Measurements from ENCODE around the gene DYNLL1. TPM values are rescaled to one million over a fixed set of nuclear protein-coding genes. Genes with fewer than 3 reads are reported as not detected.
"Not testable (repeated sequence)": the region's sequence is repeated elsewhere in the genome, so short reads cannot be mapped to it uniquely, and the experiment has no call there.

Gene DYNLL1
- total and polyA plus RNA-seq, 5 experiments from 2014 or later, result 57.0 to 192 (median 156) TPM

DNA sequence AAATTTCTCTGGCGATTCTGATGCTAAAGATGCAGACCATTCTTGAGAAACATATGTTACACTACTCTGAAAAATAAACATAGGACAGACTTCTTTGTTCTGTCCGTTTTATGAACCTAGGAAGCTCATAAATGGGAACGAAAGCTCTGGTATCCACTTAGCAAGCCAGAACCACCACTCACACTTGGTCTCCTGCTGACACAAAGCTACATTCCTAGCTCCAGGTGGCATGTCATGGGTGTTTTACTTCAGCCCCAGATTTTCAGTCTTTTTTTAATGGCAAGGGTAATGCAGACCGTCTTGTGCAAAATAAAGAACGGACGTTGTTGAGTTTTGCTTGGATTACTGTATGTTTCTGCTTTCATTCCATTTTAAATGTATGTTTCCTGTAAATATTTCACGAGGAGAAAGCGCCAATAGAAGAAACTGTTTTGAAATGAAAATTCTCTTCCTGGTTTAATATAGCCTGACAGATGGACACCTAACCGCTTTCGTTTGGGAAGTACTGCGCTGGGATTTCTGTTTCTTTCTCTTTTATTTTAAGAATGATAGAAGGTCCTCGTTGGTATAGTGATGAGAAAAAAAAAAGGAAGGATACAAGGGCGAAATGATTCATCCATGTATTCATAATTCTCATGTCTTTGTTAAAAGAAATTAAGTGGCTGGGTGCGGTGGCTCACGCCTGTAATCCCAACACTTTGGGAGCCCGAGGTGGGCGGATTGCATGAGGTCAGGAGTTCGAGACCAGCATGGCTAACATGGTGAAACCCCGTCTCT lies 33.9 kb downstream of the DYNLL1 start:
- Mint-ChIP-seq H3K36me3 (peaks cover 0 to 4% (median 0%) of the 10 kb centered on the region in 3 donors), H3K4me3 (peak overlapping the region; percentile 97 to 100 (median 100)), H3K27me3 (no peaks in the 10 kb centered on the region), H3K4me1 (peaks cover 12 to 31% (median 21%) of the 10 kb centered on the region in 4 donors), H3K27ac (peak overlapping the region; percentile 98 to 100 (median 99)), H3K9me3 (no peaks in the 10 kb centered on the region)
- POLR2A ChIA-PET, result interaction anchor here (0.7 to 1.5 kb wide), 6 partner anchors 9 to 563 kb away, joined by 3 to 6 read pairs (median 6); partner anchors contain the start of genes POP5, RNU4-1, SIRT4 and SRSF9
- no peak for ATAC-seq
- DNase-seq, result no peak

DNA sequence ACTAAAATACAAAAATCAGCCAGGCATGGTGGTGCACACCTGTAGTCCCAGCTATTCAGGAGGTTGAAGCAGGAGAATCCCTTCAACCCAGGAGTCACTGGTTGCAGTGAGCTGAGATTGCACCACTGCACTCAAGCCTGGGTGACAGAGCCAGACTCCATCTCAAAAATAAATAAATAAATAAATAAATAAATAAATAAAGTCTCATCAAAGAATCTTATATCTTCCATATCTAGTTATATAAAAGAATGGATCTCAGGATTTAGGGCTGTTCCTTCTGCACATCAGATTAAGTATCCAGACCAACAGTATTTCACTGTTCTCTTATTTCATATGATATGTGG lies 34.5 kb downstream of the DYNLL1 start:
- not testable (repeated sequence) for H3K27me3 Mint-ChIP-seq, ATAC-seq, H3K36me3 Mint-ChIP-seq, DNase-seq, H3K9me3 Mint-ChIP-seq
- Mint-ChIP-seq H3K4me1 (peaks cover 12 to 35% (median 22%) of the 10 kb centered on the region in 4 donors), H3K27ac (peak overlapping the region in 7 of 10 donors; percentile 36 to 99 (median 99)), H3K4me3 (peak overlapping the region; percentile 9 to 100 (median 100))
- POLR2A ChIA-PET, result interaction anchor here (0.6 kb wide), 1 partner anchor 322 kb away, joined by 4 read pairs; no protein-coding TSS in a partner anchor

DNA sequence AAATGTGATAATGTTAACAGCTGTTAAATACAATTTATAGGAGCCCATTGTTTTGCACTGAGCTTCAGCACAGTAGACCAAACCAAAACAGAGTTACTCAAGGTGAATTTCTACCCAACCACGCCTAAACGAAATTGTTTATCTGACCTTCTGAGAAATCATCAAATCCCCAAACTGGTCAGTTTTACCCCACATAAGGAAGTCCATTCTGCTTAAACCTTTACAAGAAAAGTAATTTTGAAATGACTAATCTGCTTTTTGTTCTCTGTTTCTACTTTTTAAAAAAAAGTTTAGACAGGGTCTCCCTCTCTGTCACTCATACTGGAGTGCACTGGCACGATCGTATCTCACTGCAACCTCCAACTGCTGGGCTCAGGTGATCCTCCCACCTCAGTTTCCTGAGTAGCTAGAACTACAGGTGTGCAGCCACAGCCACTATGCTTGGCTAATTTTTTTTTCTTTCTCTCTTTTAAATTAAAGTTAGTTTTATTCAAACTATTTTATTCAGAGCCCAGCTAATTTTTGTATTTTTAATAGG lies 36.9 kb downstream of the DYNLL1 start:
- no peaks in the 10 kb centered on the region for H3K27me3 Mint-ChIP-seq
- peak overlapping the region in 2 of 10 donors; percentile 13 to 66 for H3K27ac Mint-ChIP-seq
- DNase-seq (no peak), ATAC-seq (no peak)
- no peak overlapping the region for H3K4me3 Mint-ChIP-seq
- peaks cover 15 to 51% (median 41%) of the 10 kb centered on the region in 4 donors for H3K4me1 Mint-ChIP-seq
- H3K9me3 Mint-ChIP-seq, result no peaks in the 10 kb centered on the region
- POLR2A ChIA-PET, result interaction anchor here (1.0 to 1.4 kb wide), 2 partner anchors 37 to 240 kb away, joined by 3 to 5 read pairs; partner anchors contain the start of genes DYNLL1 and RNU4-1
- peaks cover 0 to 3% (median 0%) of the 10 kb centered on the region in 3 donors for H3K36me3 Mint-ChIP-seq

DNA sequence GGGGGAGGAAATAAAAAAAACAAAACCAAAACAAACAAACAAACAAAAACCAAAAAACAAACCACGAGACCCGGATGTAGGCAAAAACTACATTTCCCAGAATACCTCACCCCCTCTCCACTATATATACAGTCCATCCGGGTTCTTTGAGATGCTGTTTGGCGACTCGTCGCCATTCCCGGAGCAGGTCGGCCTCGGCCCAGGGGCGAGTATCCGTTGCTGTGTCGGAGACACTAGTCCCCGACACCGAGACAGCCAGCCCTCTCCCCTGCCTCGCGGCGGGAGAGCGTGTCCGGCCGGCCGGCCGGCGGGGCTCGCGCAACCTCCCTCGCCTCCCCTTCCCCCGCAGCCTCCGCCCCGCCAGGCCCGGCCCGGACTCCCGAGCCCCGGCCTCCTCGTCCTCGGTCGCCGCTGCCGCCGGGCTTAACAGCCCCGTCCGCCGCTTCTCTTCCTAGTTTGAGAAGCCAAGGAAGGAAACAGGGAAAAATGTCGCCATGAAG lies 38.3 kb downstream of the DYNLL1 start, which contains the start of gene RNF10:
RNF10 (plus strand) TSS at position 154 of the 500 bp plus-strand sequence. CDS start 456 bp downstream, outside the sequence.
- ATAC-seq, result peak; percentile 72 to 76
- peak; percentile 55 to 91 (median 75) for DNase-seq
- Mint-ChIP-seq H3K9me3 (no peaks in the 10 kb centered on the region), H3K36me3 (peaks cover 0 to 11% (median 0%) of the 10 kb centered on the region in 3 donors), H3K4me3 (peak within 1 kb of the TSS; percentile 91 to 97 (median 94)), H3K27ac (peak within 1 kb of the TSS; percentile 90 to 97 (median 95)), H3K4me1 (peaks cover 24 to 59% (median 48%) of the 10 kb centered on the region in 4 donors), H3K27me3 (no peaks in the 10 kb centered on the region)
- POLR2A ChIA-PET, result interaction anchor here (0.8 to 2.0 kb wide), 10 partner anchors 9 to 333 kb away, joined by 3 to 6 read pairs (median 4); partner anchors contain the start of genes COX6A1, DYNLL1, RNU4-1 and RPLP0

DNA sequence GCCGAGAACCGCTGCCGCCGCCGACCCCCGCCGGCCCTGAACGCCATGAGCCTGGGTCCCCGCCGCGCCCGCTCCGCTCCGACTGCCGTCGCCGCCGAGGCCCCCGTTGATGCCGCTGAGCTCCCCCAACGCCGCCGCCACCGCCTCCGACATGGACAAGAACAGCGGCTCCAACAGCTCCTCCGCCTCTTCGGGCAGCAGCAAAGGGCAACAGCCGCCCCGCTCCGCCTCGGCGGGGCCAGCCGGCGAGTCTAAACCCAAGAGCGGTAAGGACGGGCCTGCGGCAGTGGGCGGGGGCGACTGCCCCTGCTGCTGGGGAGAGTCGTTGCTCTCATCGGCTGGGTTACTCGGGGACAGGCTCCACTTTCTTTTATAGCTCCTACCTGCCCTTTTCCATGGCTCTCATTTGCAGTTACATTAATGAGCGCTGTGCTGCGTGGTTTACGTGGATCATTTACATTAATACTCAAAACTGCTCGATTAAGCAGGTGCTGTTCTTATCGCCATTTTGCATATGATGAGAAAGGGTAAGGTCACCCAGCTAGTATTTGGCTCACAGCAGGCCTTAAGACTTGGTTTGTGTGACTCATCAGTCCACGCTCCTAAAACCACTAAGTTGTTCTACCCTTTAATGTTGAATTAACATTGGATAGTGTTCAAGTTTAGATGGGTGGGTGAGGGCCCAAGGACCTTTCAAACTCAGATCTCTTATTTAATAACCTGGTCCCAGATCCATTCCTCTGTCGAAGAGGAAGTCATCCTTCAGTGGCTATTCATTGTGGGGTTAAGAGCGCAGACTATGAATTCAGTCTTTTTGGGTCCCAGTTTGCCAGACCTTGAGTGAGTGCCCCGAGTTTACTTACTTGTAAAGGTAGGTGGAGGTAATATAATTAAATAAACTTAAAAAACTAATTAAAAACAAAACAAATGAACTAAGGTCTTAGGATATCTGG lies 39.1 kb downstream of the DYNLL1 start:
- peaks cover 0 to 17% (median 0%) of the 10 kb centered on the region in 3 donors for H3K36me3 Mint-ChIP-seq
- DNase-seq (peak in 7 of 10 donors; percentile 24 to 74 (median 41)), ATAC-seq (peak; percentile 62)
- peak overlapping the region; percentile 91 to 97 (median 94) for H3K4me3 Mint-ChIP-seq
- H3K27me3 Mint-ChIP-seq, result no peaks in the 10 kb centered on the region
- POLR2A ChIA-PET, result interaction anchor here (0.8 to 2.0 kb wide), 11 partner anchors 9 to 242 kb away, joined by 3 to 6 read pairs (median 4); partner anchors contain the start of genes COX6A1, DYNLL1, POP5 and RNU4-1
- peaks cover 23 to 58% (median 47%) of the 10 kb centered on the region in 4 donors for H3K4me1 Mint-ChIP-seq
- H3K27ac Mint-ChIP-seq, result peak overlapping the region; percentile 90 to 97 (median 95)
- no peaks in the 10 kb centered on the region for H3K9me3 Mint-ChIP-seq

DNA sequence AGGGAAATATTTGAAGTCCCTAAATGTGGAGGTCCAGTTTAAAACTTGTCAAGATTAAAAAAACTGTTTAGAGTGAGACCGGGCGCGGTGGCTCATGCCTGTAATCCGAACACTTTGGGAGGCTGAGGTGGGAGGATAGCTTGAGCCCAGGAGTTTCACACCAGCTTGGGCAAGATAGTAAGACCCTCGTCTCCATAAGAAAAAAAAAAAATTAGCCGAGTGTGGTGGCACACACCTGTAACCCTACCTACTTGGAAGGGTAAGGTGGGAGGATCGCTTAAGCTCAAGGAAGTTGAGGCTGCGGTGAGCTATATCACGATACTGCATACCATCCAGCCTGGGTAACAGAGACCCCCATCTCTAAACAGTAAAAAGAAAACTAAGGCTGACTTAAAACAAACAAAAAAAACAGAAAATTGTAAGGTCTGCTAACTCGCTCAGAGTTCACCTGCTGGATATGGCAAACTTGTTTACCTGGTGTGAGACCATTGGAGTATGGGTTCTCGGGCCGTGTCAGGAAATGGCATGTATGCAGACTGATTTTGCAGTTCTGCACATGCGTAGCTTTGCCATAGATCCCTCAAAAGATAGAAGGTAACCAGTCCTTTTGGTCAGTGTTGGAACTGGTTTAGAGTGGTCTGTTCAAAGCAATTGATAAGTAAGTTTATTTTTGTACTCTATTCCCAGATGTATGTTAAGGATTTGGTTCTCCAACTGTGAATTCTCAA lies 40.3 kb downstream of the DYNLL1 start:
- no peaks in the 10 kb centered on the region for H3K9me3 Mint-ChIP-seq
- H3K27ac Mint-ChIP-seq, result peak overlapping the region; percentile 29 to 97 (median 88)
- H3K4me1 Mint-ChIP-seq, result peaks cover 24 to 64% (median 55%) of the 10 kb centered on the region in 4 donors
- peaks cover 0 to 28% (median 0%) of the 10 kb centered on the region in 3 donors for H3K36me3 Mint-ChIP-seq
- ATAC-seq (peak; percentile 32 to 44), DNase-seq (peak in 6 of 10 donors; percentile 9 to 34 (median 25))
- H3K4me3 Mint-ChIP-seq, result peak overlapping the region; percentile 91 to 97 (median 94)
- H3K27me3 Mint-ChIP-seq, result no peaks in the 10 kb centered on the region
- POLR2A ChIA-PET, result interaction anchor here (0.9 to 1.3 kb wide), 5 partner anchors 22 to 91 kb away, joined by 3 to 4 read pairs (median 3); partner anchors contain the start of gene DYNLL1

DNA sequence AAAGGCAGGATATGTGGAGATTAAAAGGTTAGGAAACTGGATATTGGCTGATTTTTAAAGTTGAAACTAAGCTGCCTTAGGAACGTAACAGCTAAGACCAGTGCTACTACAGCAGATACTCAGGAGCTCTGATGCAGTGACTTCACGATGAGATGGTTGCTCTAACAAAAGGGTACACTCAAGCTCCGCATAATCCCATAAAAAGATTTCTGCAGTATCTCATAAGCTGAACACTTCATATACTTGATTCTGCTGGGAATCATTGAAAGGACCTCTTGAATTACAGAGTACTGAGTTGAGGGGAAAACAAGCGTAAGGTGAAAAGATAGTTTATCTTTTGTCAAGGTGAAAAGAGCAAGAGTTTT lies 41.9 kb downstream of the DYNLL1 start:
- H3K4me1 Mint-ChIP-seq, result peaks cover 26 to 75% (median 60%) of the 10 kb centered on the region in 4 donors
- DNase-seq, result no peak
- peak overlapping the region in 9 of 10 donors; percentile 68 to 89 (median 82) for H3K27ac Mint-ChIP-seq
- peaks cover 0 to 44% (median 0%) of the 10 kb centered on the region in 3 donors for H3K36me3 Mint-ChIP-seq
- H3K27me3 Mint-ChIP-seq, result no peaks in the 10 kb centered on the region
- POLR2A ChIA-PET, result interaction anchor here (0.9 to 2.0 kb wide), 3 partner anchors 9 to 69 kb away, joined by 3 to 6 read pairs (median 3); partner anchors contain the start of genes COQ5, POP5 and SRSF9
- H3K9me3 Mint-ChIP-seq, result no peaks in the 10 kb centered on the region
- H3K4me3 Mint-ChIP-seq, result peak overlapping the region; percentile 83 to 97 (median 94)
- no peak for ATAC-seq

DNA sequence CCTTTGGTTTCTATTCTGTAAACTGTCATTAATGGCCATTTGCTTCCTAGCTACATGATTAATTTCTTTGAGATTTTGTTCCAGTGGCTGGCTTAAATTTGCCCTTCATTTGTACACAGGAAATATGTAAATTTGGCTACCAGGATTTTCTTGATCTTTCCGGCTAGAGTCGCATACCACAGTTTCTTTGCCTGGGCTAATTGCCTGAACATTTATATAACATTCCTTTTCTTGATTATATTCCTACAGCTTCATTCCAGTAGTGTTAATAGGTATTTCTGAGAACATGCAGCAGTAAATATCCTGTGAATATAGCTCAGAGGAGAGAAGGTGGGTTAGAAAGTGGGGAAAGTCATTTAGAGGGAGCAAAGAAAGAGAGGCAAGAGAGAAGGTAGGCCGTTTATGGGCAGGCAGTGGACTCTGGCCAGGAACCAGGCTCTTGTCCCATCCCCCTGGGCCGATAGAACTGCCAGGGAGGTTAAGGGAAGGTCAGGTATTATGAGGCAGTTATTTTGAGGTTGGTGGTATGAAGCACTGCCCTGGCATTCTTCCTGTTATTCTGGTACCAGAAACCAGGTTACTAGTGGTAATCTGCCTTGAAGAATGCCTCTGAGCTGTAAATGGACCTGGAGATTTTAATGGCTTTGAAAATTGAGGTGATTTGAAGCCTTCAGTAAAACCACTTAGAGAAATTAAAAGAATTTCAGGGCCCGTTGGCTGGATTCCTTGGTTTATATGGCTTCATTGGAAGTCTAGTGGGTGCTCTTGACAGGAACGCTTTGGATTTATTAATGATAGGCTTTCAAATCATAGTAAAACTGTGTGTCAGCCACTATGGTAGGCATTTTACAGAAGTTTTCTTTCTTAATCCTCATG lies 42.6 kb downstream of the DYNLL1 start:
- Mint-ChIP-seq H3K36me3 (peaks cover 0 to 51% (median 0%) of the 10 kb centered on the region in 3 donors), H3K9me3 (no peaks in the 10 kb centered on the region), H3K4me3 (peak overlapping the region; percentile 83 to 97 (median 94)), H3K4me1 (peaks cover 26 to 80% (median 61%) of the 10 kb centered on the region in 4 donors), H3K27me3 (no peaks in the 10 kb centered on the region), H3K27ac (peak overlapping the region; percentile 68 to 88 (median 81))
- DNase-seq, result no peak
- no peak for ATAC-seq
- POLR2A ChIA-PET, result interaction anchor here (0.5 to 2.0 kb wide), 5 partner anchors 9 to 374 kb away, joined by 3 to 6 read pairs (median 3); partner anchors contain the start of genes COQ5, POP5 and SRSF9

DNA sequence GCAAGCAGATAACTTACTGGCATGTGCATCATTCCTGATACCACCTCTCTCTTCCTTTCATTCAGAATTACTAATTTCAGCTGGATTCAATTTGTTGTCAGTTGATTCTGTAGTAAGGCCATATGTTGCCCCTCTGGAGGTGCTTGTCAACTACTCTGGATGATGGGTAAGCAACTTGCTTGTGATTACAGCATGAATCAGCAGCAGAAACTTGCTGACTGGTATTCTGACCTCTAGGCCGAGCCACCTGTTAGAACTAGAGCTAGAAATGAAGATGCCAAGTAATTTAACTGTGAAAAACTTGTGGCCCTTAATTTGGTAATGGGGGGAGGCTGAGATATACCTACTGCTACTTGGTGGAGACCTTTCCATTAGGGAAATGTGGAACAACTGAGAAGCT lies 43.4 kb downstream of the DYNLL1 start:
- POLR2A ChIA-PET, result interaction anchor here (0.5 to 2.0 kb wide), 3 partner anchors 9 to 373 kb away, joined by 3 to 6 read pairs (median 5); partner anchors contain the start of gene COQ5
- peaks cover 23 to 81% (median 64%) of the 10 kb centered on the region in 4 donors for H3K4me1 Mint-ChIP-seq
- peaks cover 0 to 57% (median 0%) of the 10 kb centered on the region in 3 donors for H3K36me3 Mint-ChIP-seq
- peak overlapping the region in 8 of 10 donors; percentile 28 to 97 (median 94) for H3K4me3 Mint-ChIP-seq
- H3K27me3 Mint-ChIP-seq, result no peaks in the 10 kb centered on the region
- no peaks in the 10 kb centered on the region for H3K9me3 Mint-ChIP-seq
- no peak for ATAC-seq
- no peak for DNase-seq
- H3K27ac Mint-ChIP-seq, result peak overlapping the region in 7 of 10 donors; percentile 19 to 86 (median 68)

DNA sequence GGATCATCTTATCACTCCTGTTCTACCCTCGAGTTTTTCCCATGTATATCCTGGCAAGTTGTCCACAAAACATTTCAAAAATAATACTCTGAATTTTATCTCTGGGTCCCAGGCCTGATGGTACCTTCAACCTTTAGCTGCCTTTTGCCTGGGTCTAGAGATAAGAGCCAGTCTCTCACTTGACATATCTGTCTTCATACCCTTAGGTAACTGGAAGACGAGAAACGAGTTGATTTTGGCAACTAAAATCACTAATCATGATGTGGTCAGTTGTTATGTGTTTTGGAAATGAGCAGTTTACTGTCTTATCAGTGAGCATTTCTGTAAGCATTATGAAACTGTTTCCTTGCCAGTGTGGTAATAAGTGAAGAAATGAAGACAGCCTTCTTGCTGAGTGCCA lies 44.5 kb downstream of the DYNLL1 start:
- Mint-ChIP-seq H3K27me3 (no peaks in the 10 kb centered on the region), H3K27ac (peak overlapping the region in 6 of 10 donors; percentile 5 to 74 (median 54)), H3K4me1 (peaks cover 23 to 84% (median 69%) of the 10 kb centered on the region in 4 donors), H3K4me3 (peak overlapping the region in 6 of 10 donors; percentile 27 to 48 (median 35)), H3K36me3 (peaks cover 0 to 62% (median 0%) of the 10 kb centered on the region in 3 donors), H3K9me3 (no peaks in the 10 kb centered on the region)
- no peak for ATAC-seq
- DNase-seq, result no peak
- POLR2A ChIA-PET, result interaction anchor here (0.6 kb wide), 1 partner anchor 83 kb away, joined by 7 read pairs; no protein-coding TSS in a partner anchor
